ENCODE data around the gene PHB1.
"Not testable (repeated sequence)": the region's sequence is repeated elsewhere in the genome, so short reads cannot be mapped to it uniquely, and the experiment has no call there.

Gene PHB1

GRCh38 chr17:49373115-49373514 lies 41.6 kb downstream of the PHB1 start:
- H3K36me3 ChIP-seq: no peaks in the 10 kb centered on the region
- no peak overlapping the region for H3K4me3 ChIP-seq (ENCODE audit: low read depth, low read length)
- TF ChIP-seq, protein P1, sequence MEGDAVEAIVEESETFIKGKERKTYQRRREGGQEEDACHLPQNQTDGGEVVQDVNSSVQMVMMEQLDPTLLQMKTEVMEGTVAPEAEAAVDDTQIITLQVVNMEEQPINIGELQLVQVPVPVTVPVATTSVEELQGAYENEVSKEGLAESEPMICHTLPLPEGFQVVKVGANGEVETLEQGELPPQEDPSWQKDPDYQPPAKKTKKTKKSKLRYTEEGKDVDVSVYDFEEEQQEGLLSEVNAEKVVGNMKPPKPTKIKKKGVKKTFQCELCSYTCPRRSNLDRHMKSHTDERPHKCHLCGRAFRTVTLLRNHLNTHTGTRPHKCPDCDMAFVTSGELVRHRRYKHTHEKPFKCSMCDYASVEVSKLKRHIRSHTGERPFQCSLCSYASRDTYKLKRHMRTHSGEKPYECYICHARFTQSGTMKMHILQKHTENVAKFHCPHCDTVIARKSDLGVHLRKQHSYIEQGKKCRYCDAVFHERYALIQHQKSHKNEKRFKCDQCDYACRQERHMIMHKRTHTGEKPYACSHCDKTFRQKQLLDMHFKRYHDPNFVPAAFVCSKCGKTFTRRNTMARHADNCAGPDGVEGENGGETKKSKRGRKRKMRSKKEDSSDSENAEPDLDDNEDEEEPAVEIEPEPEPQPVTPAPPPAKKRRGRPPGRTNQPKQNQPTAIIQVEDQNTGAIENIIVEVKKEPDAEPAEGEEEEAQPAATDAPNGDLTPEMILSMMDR (IDR thresholded peaks at IDR 0.05; ENCODE audit: low read depth, low read length): no peak
- H3K27ac ChIP-seq: no peak overlapping the region
- H3K9me3 ChIP-seq (ENCODE audit: severe bottlenecking): peaks cover 4% of the 10 kb centered on the region
- no peak for DNase-seq
- H3K27me3 ChIP-seq (ENCODE audit: insufficient read depth, low read depth, severe bottlenecking): no peaks in the 10 kb centered on the region

- Histone ChIP-seq H3K9me3 (ENCODE audit: severe bottlenecking) (peaks cover 4% of the 10 kb centered on the region), H3K4me3 (ENCODE audit: low read depth, low read length) (no peak overlapping the region), H3K27ac (no peak overlapping the region), H3K27me3 (ENCODE audit: insufficient read depth, low read depth, severe bottlenecking) (no peaks in the 10 kb centered on the region), H3K36me3 (no peaks in the 10 kb centered on the region)
- TF ChIP-seq, protein P1 (IDR thresholded peaks at IDR 0.05; ENCODE audit: low read depth, low read length): no peak
- DNase-seq: no peak
Observed at GRCh38 chr17:49372425-49372824, 42.3 kb downstream of the PHB1 start.

- Histone ChIP-seq H3K9me3 (ENCODE audit: severe bottlenecking) (no peaks in the 10 kb centered on the region), H3K36me3 (no peaks in the 10 kb centered on the region), H3K27ac (no peak overlapping the region), H3K27me3 (ENCODE audit: insufficient read depth, low read depth, severe bottlenecking) (no peaks in the 10 kb centered on the region), H3K4me3 (ENCODE audit: low read depth, low read length) (no peak overlapping the region)
- DNase-seq: no peak
- TF ChIP-seq, protein P1 (IDR thresholded peaks at IDR 0.05; ENCODE audit: low read depth, low read length): no peak
Observed at GRCh38 chr17:49370971-49371834, 43.5 kb downstream of the PHB1 start.

DNA sequence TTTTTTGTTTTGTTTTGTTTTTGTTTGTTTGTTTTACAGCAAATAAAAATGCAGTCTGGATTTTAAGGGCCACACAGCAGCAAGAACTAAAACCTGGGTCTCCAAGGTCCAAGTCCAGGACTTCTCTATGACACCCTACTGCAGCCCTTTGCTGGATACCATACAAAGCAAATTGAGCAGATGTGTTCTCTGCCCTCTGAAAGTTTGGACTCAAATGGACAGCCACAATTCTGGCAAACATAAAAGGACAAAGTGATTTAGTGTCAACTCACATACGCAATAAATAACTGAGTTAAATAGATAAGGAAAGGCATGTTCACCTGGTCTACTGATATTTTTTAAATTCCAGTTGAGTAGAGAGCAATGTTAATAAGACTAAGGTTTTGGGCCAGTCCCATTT lies 44.9 kb downstream of the PHB1 start:
- Histone ChIP-seq H3K4me3 (ENCODE audit: low read depth, low read length) (no peak overlapping the region), H3K27ac (no peak overlapping the region), H3K9me3 (ENCODE audit: severe bottlenecking) (no peaks in the 10 kb centered on the region), H3K36me3 (no peaks in the 10 kb centered on the region), H3K27me3 (ENCODE audit: insufficient read depth, low read depth, severe bottlenecking) (no peaks in the 10 kb centered on the region)
- no peak for DNase-seq
- TF ChIP-seq, protein P1 (IDR thresholded peaks at IDR 0.05; ENCODE audit: low read depth, low read length): no peak

DNA sequence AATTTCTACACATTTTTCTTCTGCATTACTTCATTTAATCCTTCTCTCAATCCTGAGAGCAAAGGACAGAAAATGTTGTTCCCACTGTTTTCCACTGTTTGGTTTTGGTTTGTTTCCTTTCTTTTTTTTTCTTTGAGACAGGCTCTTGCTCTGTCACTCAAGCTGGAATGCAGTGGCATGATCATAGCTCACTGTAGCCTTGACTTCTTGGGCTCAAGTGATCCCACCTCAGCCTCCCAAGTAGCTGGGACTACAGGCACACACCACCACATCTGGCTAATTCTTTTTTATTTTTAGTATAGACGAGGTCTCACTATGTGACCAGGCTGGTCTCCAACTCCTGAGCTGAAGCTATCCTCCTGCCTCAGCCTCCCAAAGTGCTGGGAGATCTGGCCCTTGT lies 45.6 kb downstream of the PHB1 start:
- no peak for DNase-seq
- Histone ChIP-seq H3K27ac (no peak overlapping the region), H3K27me3 (ENCODE audit: insufficient read depth, low read depth, severe bottlenecking) (no peaks in the 10 kb centered on the region), H3K4me3 (ENCODE audit: low read depth, low read length) (no peak overlapping the region), H3K9me3 (ENCODE audit: severe bottlenecking) (no peaks in the 10 kb centered on the region), H3K36me3 (no peaks in the 10 kb centered on the region)
- TF ChIP-seq, protein P1 (IDR thresholded peaks at IDR 0.05; ENCODE audit: low read depth, low read length): no peak

- Histone ChIP-seq H3K27me3 (ENCODE audit: insufficient read depth, low read depth, severe bottlenecking) (no peaks in the 10 kb centered on the region), H3K27ac (no peak overlapping the region), H3K9me3 (ENCODE audit: severe bottlenecking) (no peaks in the 10 kb centered on the region), H3K36me3 (no peaks in the 10 kb centered on the region), H3K4me3 (ENCODE audit: low read depth, low read length) (no peak overlapping the region)
- TF ChIP-seq, protein P1 (IDR thresholded peaks at IDR 0.05; ENCODE audit: low read depth, low read length): peak; percentile 51; the same call in 1 of the 2 replicates
- DNase-seq: peak; percentile 52
Observed at GRCh38 chr17:49365667-49366066, 49.0 kb downstream of the PHB1 start.

GRCh38 chr17:49365126-49365525 lies 49.6 kb downstream of the PHB1 start:
- H3K27me3 ChIP-seq (ENCODE audit: insufficient read depth, low read depth, severe bottlenecking); H3K9me3 ChIP-seq (ENCODE audit: severe bottlenecking); DNase-seq; H3K27ac ChIP-seq; H3K36me3 ChIP-seq; H3K4me3 ChIP-seq (ENCODE audit: low read depth, low read length): not testable (repeated sequence)

Data from WERI-Rb-1 (cell line).